ENCODE data around the gene PSMD13.

PSMD13 gene

GRCh38 chr11:207863-208180 is 29.0 kb upstream of the PSMD13 start:
- Histone ChIP-seq H3K27ac (peak overlapping the region; percentile 91 to 100 (median 98)), H3K4me1 (peaks cover 40 to 65% (median 59%) of the 10 kb centered on the region in 10 experiments), H3K27me3 (no peaks in the 10 kb centered on the region), H3K36me3 (peaks cover 62 to 70% (median 66%) of the 10 kb centered on the region in 11 experiments), H4K20me1 (peaks cover 55 to 82% (median 77%) of the 10 kb centered on the region in 11 experiments; a peak in 20 of 22 replicates), H3K9me3 (replicated peaks in 1 of 11) (no peaks in the 10 kb centered on the region), H3K9ac (peak overlapping the region; percentile 91 to 99 (median 98)), H3K4me2 (peak overlapping the region; percentile 83 to 99 (median 93)), H3K4me3 (peak overlapping the region; percentile 92 to 100 (median 95))
- no peak; a peak in 1 of 22 replicates for TF ChIP-seq Cebpa-rat (IDR thresholded peaks at IDR 0.05)

DNA sequence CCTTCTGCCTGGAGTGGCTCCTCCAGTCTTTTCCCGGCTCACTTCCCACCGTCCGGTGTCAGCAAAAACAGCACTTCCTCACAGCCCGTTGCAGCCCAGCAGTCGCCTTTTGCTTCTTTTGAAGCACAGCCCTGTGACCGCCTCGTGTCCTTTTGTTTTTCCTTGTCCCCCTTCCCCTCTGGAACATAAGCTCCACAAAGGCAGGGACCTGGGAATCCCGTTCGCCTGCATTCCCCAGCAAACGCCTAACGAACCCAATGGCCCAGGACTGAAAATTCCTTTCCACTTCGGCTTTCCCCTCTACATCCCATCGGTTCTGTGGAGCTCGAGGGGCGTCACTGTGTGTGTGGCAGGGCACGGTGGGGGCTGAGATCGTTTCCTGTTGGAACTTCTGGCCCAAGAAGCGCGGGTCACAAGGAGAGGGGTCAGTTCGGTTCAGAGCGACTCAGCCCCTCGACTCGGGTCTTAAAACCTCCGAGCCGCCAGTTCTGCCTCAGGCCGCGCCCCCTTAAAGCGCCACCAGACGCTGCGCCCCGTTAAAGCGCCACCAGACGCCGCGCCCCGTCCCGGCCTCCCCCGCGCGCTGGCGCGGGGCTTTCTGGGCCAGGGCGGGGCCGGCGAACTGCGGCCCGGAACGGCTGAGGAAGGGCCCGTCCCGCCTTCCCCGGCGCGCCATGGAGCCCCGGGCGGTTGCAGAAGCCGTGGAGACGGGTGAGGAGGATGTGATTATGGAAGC is 28.4 kb upstream of the PSMD13 start:
- peaks cover 62 to 70% (median 66%) of the 10 kb centered on the region in 11 experiments for H3K36me3 ChIP-seq

GRCh38 chr11:208917-209260 is 27.9 kb upstream of the PSMD13 start:
- Histone ChIP-seq H3K4me1 (peaks cover 40 to 54% (median 50%) of the 10 kb centered on the region in 10 experiments), H3K9ac (peak overlapping the region; percentile 91 to 99 (median 98)), H3K4me2 (peak overlapping the region; percentile 90 to 100 (median 99)), H4K20me1 (peaks cover 49 to 82% (median 74%) of the 10 kb centered on the region in 11 experiments; a peak in 19 of 22 replicates), H3K27me3 (no peaks in the 10 kb centered on the region), H3K4me3 (peak overlapping the region; percentile 92 to 100 (median 95)), H3K36me3 (peaks cover 62 to 70% (median 66%) of the 10 kb centered on the region in 11 experiments), H3K9me3 (replicated peaks in 1 of 11) (no peaks in the 10 kb centered on the region), H3K27ac (peak overlapping the region; percentile 91 to 100 (median 98); a peak in 21 of 22 replicates)
- TF ChIP-seq Cebpa-rat (IDR thresholded peaks at IDR 0.05), result no peak

More for the DNA sequence above, 28.4 kb upstream of the PSMD13 start:
- peaks cover 53 to 82% (median 77%) of the 10 kb centered on the region in 11 experiments; a peak in 20 of 22 replicates for H4K20me1 ChIP-seq
- H3K27me3 ChIP-seq, result no peaks in the 10 kb centered on the region
- H3K4me1 ChIP-seq, result peaks cover 40 to 59% (median 56%) of the 10 kb centered on the region in 10 experiments
- H3K9ac ChIP-seq, result peak overlapping the region; percentile 91 to 99 (median 98)
- no peak for TF ChIP-seq Cebpa-rat (IDR thresholded peaks at IDR 0.05)
- peak overlapping the region; percentile 92 to 100 (median 95) for H3K4me3 ChIP-seq
- peak overlapping the region; percentile 83 to 99 (median 93) for H3K4me2 ChIP-seq
- H3K27ac ChIP-seq, result peak overlapping the region; percentile 91 to 100 (median 98)
- no peaks in the 10 kb centered on the region for H3K9me3 ChIP-seq (replicated peaks in 1 of 11)

- Histone ChIP-seq H3K9ac (peak overlapping the region; percentile 91 to 99 (median 98)), H3K27me3 (no peaks in the 10 kb centered on the region), H3K36me3 (peaks cover 62 to 70% (median 67%) of the 10 kb centered on the region in 11 experiments), H3K4me1 (peaks cover 40 to 49% (median 45%) of the 10 kb centered on the region in 10 experiments), H3K27ac (peak overlapping the region; percentile 91 to 100 (median 98); a peak in 21 of 22 replicates), H3K9me3 (replicated peaks in 1 of 11) (no peaks in the 10 kb centered on the region), H3K4me3 (peak overlapping the region; percentile 92 to 100 (median 95)), H3K4me2 (peak overlapping the region; percentile 90 to 100 (median 99)), H4K20me1 (peaks cover 43 to 82% (median 71%) of the 10 kb centered on the region in 11 experiments; a peak in 19 of 22 replicates)
- TF ChIP-seq Cebpa-rat (IDR thresholded peaks at IDR 0.05), result no peak
Observed at GRCh38 chr11:209275-210121, 27.3 kb upstream of the PSMD13 start.

DNA sequence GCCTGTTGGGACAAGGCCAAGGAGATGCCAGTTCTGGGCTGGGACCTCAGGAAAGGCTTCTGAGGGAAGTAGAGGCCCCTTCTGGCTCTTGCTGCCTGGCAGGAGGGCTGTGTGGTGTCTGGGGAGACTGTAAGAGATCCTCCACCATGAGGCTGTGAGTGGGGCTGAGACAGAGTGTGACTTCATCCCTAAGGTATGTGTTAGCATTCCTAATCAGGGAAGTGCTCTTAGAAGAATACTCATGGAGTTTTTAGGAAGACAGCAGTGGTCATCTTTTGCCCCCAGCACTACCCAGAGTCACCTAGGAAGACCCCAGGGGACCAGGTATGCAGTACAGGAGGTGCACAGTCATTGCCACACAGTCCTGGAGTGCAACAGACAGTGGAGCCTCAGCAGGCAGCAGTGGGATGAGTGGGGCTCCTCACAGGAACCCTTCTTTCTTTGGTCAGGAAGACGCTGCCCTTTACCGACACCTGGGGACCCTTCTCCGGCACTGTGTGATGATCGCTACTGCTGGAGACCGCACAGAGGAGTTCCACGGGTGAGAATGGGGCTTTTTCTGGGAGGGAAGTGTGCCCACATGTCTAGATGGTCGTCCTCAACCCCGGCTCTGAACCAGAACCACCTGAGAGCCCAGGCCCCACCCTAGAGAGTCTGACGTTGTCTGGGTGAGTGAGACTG is 26.5 kb upstream of the PSMD13 start:
- Histone ChIP-seq H3K9me3 (replicated peaks in 1 of 11) (no peaks in the 10 kb centered on the region), H3K4me2 (peak overlapping the region; percentile 90 to 100 (median 99)), H3K9ac (peak overlapping the region; percentile 91 to 99 (median 98)), H4K20me1 (peaks cover 35 to 82% (median 64%) of the 10 kb centered on the region in 11 experiments; a peak in 19 of 22 replicates), H3K27ac (peak overlapping the region in 10 of 11 experiments; percentile 91 to 100 (median 98); a peak in 18 of 22 replicates), H3K36me3 (peaks cover 62 to 70% (median 67%) of the 10 kb centered on the region in 11 experiments), H3K27me3 (no peaks in the 10 kb centered on the region), H3K4me1 (peaks cover 35 to 41% (median 37%) of the 10 kb centered on the region in 10 experiments), H3K4me3 (peak overlapping the region; percentile 92 to 100 (median 95); a peak in 19 of 20 replicates)
- TF ChIP-seq Cebpa-rat (IDR thresholded peaks at IDR 0.05), result no peak

DNA sequence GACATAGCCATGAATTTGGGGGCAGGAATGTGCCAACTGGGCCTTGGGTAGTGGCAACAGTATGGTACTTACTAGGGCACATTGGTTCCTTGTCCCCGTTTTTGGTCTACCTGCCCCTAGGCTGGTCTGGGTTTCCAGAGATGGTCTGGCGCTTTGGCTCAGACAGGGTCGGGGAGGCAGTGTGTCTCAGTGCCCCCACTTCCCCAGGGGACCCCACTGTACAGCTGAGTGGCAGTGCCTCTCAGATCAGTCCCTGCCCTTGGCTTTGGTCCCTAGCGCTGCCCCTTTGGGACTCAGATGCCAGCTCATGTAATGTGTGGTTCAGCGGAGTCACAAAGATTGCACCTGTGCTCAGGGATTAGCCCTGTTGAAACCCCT is 26.0 kb upstream of the PSMD13 start:
- Histone ChIP-seq H3K9me3 (replicated peaks in 1 of 11) (no peaks in the 10 kb centered on the region), H4K20me1 (peaks cover 30 to 81% (median 59%) of the 10 kb centered on the region in 11 experiments; a peak in 19 of 22 replicates), H3K9ac (peak overlapping the region; percentile 91 to 99 (median 98); a peak in 21 of 22 replicates), H3K27ac (peak overlapping the region in 8 of 11 experiments; percentile 45 to 100 (median 98); a peak in 10 of 22 replicates), H3K4me1 (peaks cover 30 to 36% (median 32%) of the 10 kb centered on the region in 10 experiments), H3K4me2 (peak overlapping the region; percentile 90 to 100 (median 99)), H3K27me3 (no peaks in the 10 kb centered on the region), H3K4me3 (peak overlapping the region in 7 of 10 experiments; percentile 92 to 97 (median 95); a peak in 6 of 20 replicates), H3K36me3 (peaks cover 63 to 70% (median 66%) of the 10 kb centered on the region in 11 experiments)
- TF ChIP-seq Cebpa-rat (IDR thresholded peaks at IDR 0.05), result no peak

GRCh38 chr11:211295-211694 is 25.5 kb upstream of the PSMD13 start:
- Histone ChIP-seq H3K27me3 (no peaks in the 10 kb centered on the region), H3K4me3 (no peak overlapping the region), H3K36me3 (peaks cover 63 to 72% (median 69%) of the 10 kb centered on the region in 11 experiments), H3K9me3 (replicated peaks in 1 of 11) (no peaks in the 10 kb centered on the region), H3K9ac (peak overlapping the region; percentile 91 to 99 (median 98); a peak in 19 of 22 replicates), H3K4me1 (peaks cover 25 to 31% (median 27%) of the 10 kb centered on the region in 10 experiments), H4K20me1 (peaks cover 25 to 81% (median 54%) of the 10 kb centered on the region in 11 experiments; a peak in 19 of 22 replicates), H3K4me2 (peak overlapping the region; percentile 90 to 100 (median 99); a peak in 17 of 22 replicates), H3K27ac (peak overlapping the region in 5 of 11 experiments; percentile 3 to 100 (median 98); a peak in 7 of 22 replicates)
- no peak for TF ChIP-seq Cebpa-rat (IDR thresholded peaks at IDR 0.05)

DNA sequence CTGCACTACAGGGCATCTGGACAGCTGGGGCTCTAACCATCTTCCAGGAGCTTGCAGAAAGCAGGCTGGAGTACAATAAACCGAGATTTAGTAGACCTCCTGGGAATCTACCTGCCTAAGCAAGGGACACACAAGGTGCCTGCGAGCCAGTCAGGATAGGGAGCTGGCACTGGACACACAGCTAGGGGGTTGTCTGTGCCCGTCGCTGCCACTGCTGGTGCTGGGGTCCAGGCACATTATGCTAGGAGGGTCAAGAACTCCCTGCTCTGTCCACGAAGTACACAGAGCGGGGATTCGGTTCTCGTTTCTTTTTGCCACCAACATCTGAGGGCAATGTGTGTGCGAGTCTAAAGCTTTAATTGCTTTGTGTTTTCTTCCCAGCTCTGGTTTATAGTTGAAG is 25.0 kb upstream of the PSMD13 start:
- no peak for TF ChIP-seq Cebpa-rat (IDR thresholded peaks at IDR 0.05)
- Histone ChIP-seq H3K4me2 (peak overlapping the region in 3 of 11 experiments; percentile 99 to 100 (median 99); a peak in 3 of 22 replicates), H3K9ac (peak overlapping the region; percentile 1 to 99 (median 98); a peak in 13 of 22 replicates), H3K4me1 (peaks cover 22 to 33% (median 25%) of the 10 kb centered on the region in 10 experiments), H3K36me3 (peaks cover 63 to 76% (median 73%) of the 10 kb centered on the region in 11 experiments), H3K27ac (peak overlapping the region in 2 of 11 experiments; percentile 10 to 98; a peak in 2 of 22 replicates), H4K20me1 (peaks cover 23 to 81% (median 52%) of the 10 kb centered on the region in 11 experiments; a peak in 19 of 22 replicates), H3K9me3 (replicated peaks in 1 of 11) (no peaks in the 10 kb centered on the region), H3K27me3 (no peaks in the 10 kb centered on the region), H3K4me3 (no peak overlapping the region)

Data from BLaER1 treated with 17β-estradiol and CSF1 and Interleukin-3, amounts not matched to agents 10 nM and 100 nM (cell line).